Smooth muscle cell (in vitro differentiated cells): ENCODE data around the gene INSIG1. TPM values are rescaled to one million over a fixed set of nuclear protein-coding genes. Genes with fewer than 3 reads are reported as not detected.

Source experiments
- DNase-seq: peaks from one replicate; lab custom pipeline; 2025; ENCODE audit not compliant: unreplicated experiment; lab: John Stamatoyannopoulos, UW
- H2AFZ ChIP-seq: fragments of 200-600 bp; sonication (generic); 2 replicates; pipeline ENCODE4 v1.6.0; 2016; ENCODE audit warnings: antibody characterized with exemption, low read depth, mild to moderate bottlenecking
- H3F3A ChIP-seq: fragments of 200-600 bp; sonication (generic); 2 replicates; pipeline ENCODE4 v1.6.0; 2017; ENCODE audit warnings: antibody characterized with exemption, low read depth
- H3K27ac ChIP-seq: fragments of 200-600 bp; sonication (generic); 2 replicates; pipeline ENCODE4 v1.5.1; 2016; ENCODE audit warnings: low read depth, mild to moderate bottlenecking
- H3K27me3 ChIP-seq: fragments of 200-600 bp; sonication (generic); 2 replicates; pipeline ENCODE4 v1.6.1; 2016; ENCODE audit warnings: low read depth, mild to moderate bottlenecking
- H3K36me3 ChIP-seq: fragments of 200-600 bp; sonication (generic); 2 replicates; pipeline ENCODE4 v1.5.1; 2016; ENCODE audit warnings: low read depth
- H3K4me1 ChIP-seq: fragments of 200-600 bp; sonication (generic); 2 replicates; pipeline ENCODE4 v1.5.1; 2016; ENCODE audit warnings: low read depth
- H3K4me2 ChIP-seq: fragments of 200-600 bp; sonication (generic); 2 replicates; pipeline ENCODE4 v1.6.0; 2016; ENCODE audit warnings: mild to moderate bottlenecking
- H3K4me3 ChIP-seq: fragments of 200-600 bp; sonication (generic); 2 replicates; pipeline ENCODE4 v1.5.1; 2016; ENCODE audit warnings: mild to moderate bottlenecking
- H3K79me2 ChIP-seq: fragments of 200-600 bp; sonication (generic); 2 replicates; pipeline ENCODE4 v1.6.0; 2016; ENCODE audit warnings: low read depth, mild to moderate bottlenecking
- H3K9ac ChIP-seq: fragments of 200-600 bp; sonication (generic); 2 replicates; pipeline ENCODE4 v1.6.0; 2016; ENCODE audit warnings: low read depth
- H3K9me3 ChIP-seq: fragments of 200-600 bp; sonication (generic); replicated peaks from 2 replicates; pipeline ENCODE4 v1.5.1; 2016; ENCODE audit warnings: low read depth
- H4K20me1 ChIP-seq: fragments of 200-600 bp; sonication (generic); 2 replicates; pipeline ENCODE4 v1.6.0; 2016; ENCODE audit warnings: low read depth
- WGBS: methylation state at CpG from one replicate; pipeline ENCODE4 v1.1.7; 2016; ENCODE audit warnings: low lambda C conversion rate; 5-methylcytosine and 5-hydroxymethylcytosine counted together
- polyA plus RNA-seq: library from polyadenylated mRNA; unstranded; fragments of >200 nt; fragmentation: Nextera tagmentation; extraction: Ambion mirVana; gene quantifications from 2 replicates; pipeline ENCODE4 v1.2.1, GENCODE V29; 2016
- total RNA-seq: library from RNA; depleted of rRNA; stranded (reverse); fragments of >200 nt; gene quantifications from 2 replicates; pipeline ENCODE4 v1.2.3, GENCODE V29; 2014
- TF ChIP-seq, protein P1 (sequence below): fragments of 200-600 bp; sonication (generic); IDR thresholded peaks from 2 replicates; pipeline ENCODE4 v1.5.1; 2017; ENCODE audit warnings: borderline replicate concordance, mild to moderate bottlenecking, antibody characterized with exemption; ENCODE audit not compliant: insufficient read depth, poor library complexity, severe bottlenecking

The INSIG1 gene
- total and polyA plus RNA-seq, 2 experiments from 2014 or later, result 277 to 302 TPM

DNA sequence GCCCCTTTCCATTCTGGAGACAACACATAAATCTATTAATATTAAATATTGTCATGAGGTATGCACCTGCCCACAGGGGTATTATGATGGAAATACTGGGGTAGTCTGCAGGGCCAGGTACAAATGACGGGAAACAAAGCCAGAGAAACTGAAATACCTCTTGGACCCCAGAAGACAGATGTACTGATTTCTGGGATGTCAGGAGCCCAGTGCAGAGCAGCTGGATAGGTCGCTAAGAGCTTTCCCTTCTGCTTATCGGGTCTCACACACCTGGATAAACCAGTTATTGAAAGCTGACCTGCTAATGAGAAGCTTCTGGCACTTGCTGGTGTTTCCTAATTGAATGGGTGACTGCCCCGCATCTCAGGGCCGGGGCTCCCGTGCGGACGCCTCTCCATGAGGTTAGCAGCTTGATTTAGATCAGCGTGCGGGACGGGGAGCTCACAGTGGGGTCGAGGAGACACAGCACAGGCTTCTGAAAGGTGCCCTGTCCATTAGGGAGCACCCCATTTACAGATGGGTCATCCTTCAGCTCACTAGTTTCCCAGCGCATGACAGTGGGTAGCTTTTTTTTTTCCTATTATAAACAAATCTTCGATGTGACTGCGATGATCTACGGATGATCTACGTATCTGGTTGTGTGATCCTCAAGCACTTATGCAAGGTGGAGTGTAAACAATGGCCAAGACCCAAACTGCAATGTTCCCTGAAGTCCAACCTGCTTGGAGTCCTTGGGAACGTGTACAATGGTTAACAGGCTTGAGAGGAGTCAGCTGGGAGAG lies 1.5 kb upstream of the INSIG1 start:
- 77% methylated on average over 18 of the region's 18 CpGs for WGBS
- Histone ChIP-seq H3K4me2 (peak overlapping the region; percentile 93), H3K4me3 (peak overlapping the region; percentile 65), H2AFZ (no peak overlapping the region), H3K36me3 (no peaks in the 10 kb centered on the region), H4K20me1 (peaks cover 34% of the 10 kb centered on the region), H3K79me2 (peaks cover 29% of the 10 kb centered on the region), H3F3A (peaks cover 6% of the 10 kb centered on the region), H3K27ac (peak overlapping the region; percentile 96), H3K9ac (peak overlapping the region; percentile 91), H3K4me1 (peaks cover 23% of the 10 kb centered on the region), H3K27me3 (no peaks in the 10 kb centered on the region), H3K9me3 (no peaks in the 10 kb centered on the region)
- TF ChIP-seq, protein P1, sequence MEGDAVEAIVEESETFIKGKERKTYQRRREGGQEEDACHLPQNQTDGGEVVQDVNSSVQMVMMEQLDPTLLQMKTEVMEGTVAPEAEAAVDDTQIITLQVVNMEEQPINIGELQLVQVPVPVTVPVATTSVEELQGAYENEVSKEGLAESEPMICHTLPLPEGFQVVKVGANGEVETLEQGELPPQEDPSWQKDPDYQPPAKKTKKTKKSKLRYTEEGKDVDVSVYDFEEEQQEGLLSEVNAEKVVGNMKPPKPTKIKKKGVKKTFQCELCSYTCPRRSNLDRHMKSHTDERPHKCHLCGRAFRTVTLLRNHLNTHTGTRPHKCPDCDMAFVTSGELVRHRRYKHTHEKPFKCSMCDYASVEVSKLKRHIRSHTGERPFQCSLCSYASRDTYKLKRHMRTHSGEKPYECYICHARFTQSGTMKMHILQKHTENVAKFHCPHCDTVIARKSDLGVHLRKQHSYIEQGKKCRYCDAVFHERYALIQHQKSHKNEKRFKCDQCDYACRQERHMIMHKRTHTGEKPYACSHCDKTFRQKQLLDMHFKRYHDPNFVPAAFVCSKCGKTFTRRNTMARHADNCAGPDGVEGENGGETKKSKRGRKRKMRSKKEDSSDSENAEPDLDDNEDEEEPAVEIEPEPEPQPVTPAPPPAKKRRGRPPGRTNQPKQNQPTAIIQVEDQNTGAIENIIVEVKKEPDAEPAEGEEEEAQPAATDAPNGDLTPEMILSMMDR, result no peak
- DNase-seq, result no peak

DNA sequence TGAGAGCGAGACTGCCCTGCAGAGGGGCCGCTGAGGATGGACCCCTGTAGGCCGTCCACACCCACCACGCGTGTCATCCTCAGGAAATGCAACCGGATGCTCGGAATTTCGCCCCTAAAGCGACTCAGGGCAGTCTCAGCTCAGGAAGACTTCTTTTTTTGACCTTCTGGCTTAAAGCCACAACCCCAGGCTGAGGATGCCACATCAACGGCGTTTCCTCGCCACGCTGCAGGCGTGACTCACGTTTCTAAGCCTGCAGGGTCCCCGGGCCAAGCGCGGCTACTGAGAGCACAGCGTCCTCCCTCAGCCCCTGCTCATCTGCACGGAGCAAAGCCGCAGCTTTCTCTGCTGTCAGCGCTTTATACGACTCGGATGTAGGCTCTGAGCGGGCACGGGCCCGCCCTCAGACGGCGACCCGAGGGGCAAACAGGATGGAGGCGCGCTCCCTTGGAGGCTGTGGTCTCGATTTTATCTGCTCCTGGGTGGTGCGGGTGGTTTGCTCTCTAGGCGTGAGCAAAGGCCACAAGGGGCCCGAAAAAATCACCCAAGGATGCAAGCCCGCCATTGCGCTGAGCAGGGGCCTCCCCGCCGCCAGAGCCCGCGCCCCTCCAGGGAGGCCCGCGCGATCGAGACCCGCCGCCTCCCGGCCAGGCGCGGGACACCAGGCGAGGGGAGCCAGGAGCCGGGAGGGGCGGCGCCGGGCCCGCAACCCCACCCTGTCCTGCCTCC lies 726 bp upstream of the INSIG1 start:
- Histone ChIP-seq H3K9me3 (no peaks in the 10 kb centered on the region), H3F3A (peaks cover 10% of the 10 kb centered on the region), H2AFZ (no peak overlapping the region), H3K27ac (peak overlapping the region; percentile 96), H4K20me1 (peaks cover 42% of the 10 kb centered on the region), H3K9ac (peak overlapping the region; percentile 91), H3K79me2 (peaks cover 35% of the 10 kb centered on the region), H3K27me3 (no peaks in the 10 kb centered on the region), H3K36me3 (peaks cover under 1% of the 10 kb centered on the region), H3K4me2 (peak overlapping the region; percentile 93), H3K4me1 (peaks cover 27% of the 10 kb centered on the region), H3K4me3 (peak overlapping the region; percentile 65)
- peak; percentile 77 for DNase-seq
- WGBS, result 3% methylated on average over 36 of the region's 57 CpGs
- TF ChIP-seq, protein P1, result peak; percentile 36

DNA sequence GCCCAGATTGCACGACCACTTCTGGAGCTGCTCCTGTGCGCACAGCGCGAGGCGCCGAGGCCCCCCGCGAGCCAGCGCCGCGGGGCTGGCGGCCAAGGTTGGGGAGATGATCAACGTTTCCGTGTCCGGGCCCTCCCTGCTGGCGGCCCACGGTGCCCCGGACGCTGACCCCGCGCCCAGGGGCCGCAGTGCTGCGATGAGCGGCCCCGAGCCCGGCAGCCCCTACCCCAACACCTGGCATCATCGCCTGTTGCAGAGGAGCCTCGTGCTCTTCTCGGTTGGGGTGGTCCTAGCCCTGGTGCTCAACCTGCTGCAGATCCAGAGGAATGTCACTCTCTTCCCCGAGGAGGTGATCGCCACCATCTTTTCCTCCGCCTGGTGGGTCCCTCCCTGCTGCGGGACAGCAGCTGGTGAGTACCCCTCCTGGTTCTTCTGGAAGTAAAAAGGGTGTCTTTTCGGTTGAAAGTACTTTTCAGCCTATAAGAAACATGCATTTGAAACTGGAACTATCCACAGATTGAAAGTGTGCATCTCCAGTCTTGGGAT lies 683 bp downstream of the INSIG1 start:
- H3K4me3 ChIP-seq, result peak overlapping the region; percentile 88
- H3F3A ChIP-seq, result peaks cover 10% of the 10 kb centered on the region
- H3K9ac ChIP-seq, result peak overlapping the region; percentile 91
- H3K27ac ChIP-seq, result peak overlapping the region; percentile 84
- peaks cover 43% of the 10 kb centered on the region for H3K79me2 ChIP-seq
- no peak for DNase-seq
- peak overlapping the region; percentile 88 for H3K4me2 ChIP-seq
- no peaks in the 10 kb centered on the region for H3K9me3 ChIP-seq
- peaks cover 4% of the 10 kb centered on the region for H3K36me3 ChIP-seq
- TF ChIP-seq, protein P1, result no peak
- no peak overlapping the region for H2AFZ ChIP-seq
- peaks cover 56% of the 10 kb centered on the region for H4K20me1 ChIP-seq
- H3K27me3 ChIP-seq, result no peaks in the 10 kb centered on the region
- under 1% methylated on average over 34 of the region's 34 CpGs for WGBS
- peaks cover 27% of the 10 kb centered on the region for H3K4me1 ChIP-seq
